ENCODE results near the gene TUBAL3.

Gene TUBAL3

DNA sequence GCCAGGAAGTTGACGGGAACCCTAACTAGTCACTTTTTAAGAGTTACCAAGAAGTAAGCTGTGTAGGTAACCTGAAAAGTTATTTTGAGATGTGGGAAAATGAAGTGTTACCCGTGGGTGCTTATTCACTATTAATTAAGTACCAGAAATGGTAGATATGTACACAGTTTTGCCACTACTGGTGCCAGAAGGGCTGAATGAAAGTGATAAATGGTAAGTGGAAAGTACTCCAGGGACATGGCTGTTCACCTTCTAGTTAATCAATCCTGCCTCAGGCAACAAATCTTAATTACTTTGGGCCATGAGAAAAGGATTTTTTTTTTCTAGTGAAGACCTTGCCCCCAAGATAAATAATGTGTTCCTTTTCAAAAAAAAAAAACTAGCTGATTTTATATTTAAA, 23.5 kb upstream of the TUBAL3 start:
- TF ChIP-seq, protein P1, sequence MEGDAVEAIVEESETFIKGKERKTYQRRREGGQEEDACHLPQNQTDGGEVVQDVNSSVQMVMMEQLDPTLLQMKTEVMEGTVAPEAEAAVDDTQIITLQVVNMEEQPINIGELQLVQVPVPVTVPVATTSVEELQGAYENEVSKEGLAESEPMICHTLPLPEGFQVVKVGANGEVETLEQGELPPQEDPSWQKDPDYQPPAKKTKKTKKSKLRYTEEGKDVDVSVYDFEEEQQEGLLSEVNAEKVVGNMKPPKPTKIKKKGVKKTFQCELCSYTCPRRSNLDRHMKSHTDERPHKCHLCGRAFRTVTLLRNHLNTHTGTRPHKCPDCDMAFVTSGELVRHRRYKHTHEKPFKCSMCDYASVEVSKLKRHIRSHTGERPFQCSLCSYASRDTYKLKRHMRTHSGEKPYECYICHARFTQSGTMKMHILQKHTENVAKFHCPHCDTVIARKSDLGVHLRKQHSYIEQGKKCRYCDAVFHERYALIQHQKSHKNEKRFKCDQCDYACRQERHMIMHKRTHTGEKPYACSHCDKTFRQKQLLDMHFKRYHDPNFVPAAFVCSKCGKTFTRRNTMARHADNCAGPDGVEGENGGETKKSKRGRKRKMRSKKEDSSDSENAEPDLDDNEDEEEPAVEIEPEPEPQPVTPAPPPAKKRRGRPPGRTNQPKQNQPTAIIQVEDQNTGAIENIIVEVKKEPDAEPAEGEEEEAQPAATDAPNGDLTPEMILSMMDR (IDR thresholded peaks at IDR 0.05; ENCODE audit: borderline replicate concordance, control extremely low read depth, extremely low read depth, insufficient read depth, missing control alignments): no peak
- DNase-seq (ENCODE audit: low spot score): no peak
- in situ Hi-C loops (cut with MboI; ENCODE audit: low sequenced_read_pairs, unreplicated experiment): no loop called here

GRCh38 chr10:5424751-5425150, 20.1 kb upstream of the TUBAL3 start:
- in situ Hi-C loops (cut with MboI; ENCODE audit: low sequenced_read_pairs, unreplicated experiment): no loop called here
- TF ChIP-seq, protein P1 (IDR thresholded peaks at IDR 0.05; ENCODE audit: borderline replicate concordance, control extremely low read depth, extremely low read depth, insufficient read depth, missing control alignments): no peak

GRCh38 chr10:5423771-5424170, 19.1 kb upstream of the TUBAL3 start:
- no peak for DNase-seq (ENCODE audit: low spot score)
- TF ChIP-seq, protein P1 (IDR thresholded peaks at IDR 0.05; ENCODE audit: borderline replicate concordance, control extremely low read depth, extremely low read depth, insufficient read depth, missing control alignments): no peak
- in situ Hi-C loops (cut with MboI; ENCODE audit: low sequenced_read_pairs, unreplicated experiment): no loop called here

More at GRCh38 chr10:5424751-5425150, 20.1 kb upstream of the TUBAL3 start:
- DNase-seq (ENCODE audit: low spot score): no peak

GRCh38 chr10:5419466-5420094, 15.0 kb upstream of the TUBAL3 start:
- TF ChIP-seq, protein P1 (IDR thresholded peaks at IDR 0.05; ENCODE audit: borderline replicate concordance, control extremely low read depth, extremely low read depth, insufficient read depth, missing control alignments): no peak
- no peak for DNase-seq (ENCODE audit: low spot score)
- in situ Hi-C loops (cut with MboI; ENCODE audit: low sequenced_read_pairs, unreplicated experiment): no loop called here

DNA sequence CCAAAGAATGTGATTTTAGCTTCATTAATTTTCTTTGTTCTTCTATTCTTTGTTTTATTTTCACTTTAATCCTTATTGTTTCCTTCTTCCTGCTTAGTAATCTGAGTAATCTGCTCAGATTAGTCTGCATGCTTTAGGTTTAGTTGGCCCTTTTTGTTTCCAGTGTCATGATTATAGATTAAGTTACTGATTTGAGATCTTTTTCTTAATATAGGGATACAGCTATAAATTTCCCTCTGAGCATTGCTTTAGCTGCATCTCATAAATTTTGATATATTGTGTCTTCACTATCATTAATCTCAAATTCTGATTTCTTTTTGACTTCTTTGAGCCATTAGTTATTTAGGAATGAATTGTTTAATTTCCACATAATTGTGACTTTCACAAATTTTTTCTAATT, 14.0 kb upstream of the TUBAL3 start:
- in situ Hi-C loops (cut with MboI; ENCODE audit: low sequenced_read_pairs, unreplicated experiment): no loop called here
- DNase-seq (ENCODE audit: low spot score): no peak
- TF ChIP-seq, protein P1 (IDR thresholded peaks at IDR 0.05; ENCODE audit: borderline replicate concordance, control extremely low read depth, extremely low read depth, insufficient read depth, missing control alignments): no peak

DNA sequence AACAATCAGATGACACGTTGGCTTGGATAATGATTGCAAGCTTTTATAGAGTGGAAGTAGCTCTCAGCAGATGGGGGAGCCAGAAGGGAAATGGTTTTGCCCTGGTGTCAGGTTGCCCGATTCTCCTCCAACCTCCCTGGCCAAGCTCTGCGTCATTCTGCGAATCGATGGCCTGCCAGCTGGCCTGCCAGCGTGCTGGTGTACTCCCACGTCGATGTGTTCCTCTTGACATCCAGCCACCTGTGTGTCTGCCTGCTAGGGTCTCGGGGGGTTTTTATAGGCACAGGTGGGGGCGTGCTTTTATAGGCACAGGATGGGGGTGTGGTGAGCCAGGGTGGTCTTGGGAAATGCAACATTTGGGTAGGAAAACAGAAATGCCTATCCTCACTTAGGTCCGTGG, 12.4 kb upstream of the TUBAL3 start:
- DNase-seq (ENCODE audit: low spot score): no peak
- TF ChIP-seq, protein P1 (IDR thresholded peaks at IDR 0.05; ENCODE audit: borderline replicate concordance, control extremely low read depth, extremely low read depth, insufficient read depth, missing control alignments): no peak
- in situ Hi-C loops (cut with MboI; ENCODE audit: low sequenced_read_pairs, unreplicated experiment): no loop called here
